A549 treated with dexamethasone at 1 μM for 4 hours (cell line): ENCODE data around the gene ANO7. TPM values are rescaled to one million over a fixed set of nuclear protein-coding genes. Genes with fewer than 3 reads are reported as not detected.

Experiments used
- total RNA-seq: library from RNA; stranded (reverse); fragments of 200-300 nt; extraction: Qiagen RNA extraction; gene quantifications from 5 replicates; pipeline ENCODE4 v1.2.3, GENCODE V29; 2022

ANO7 gene
- total RNA-seq: 1.7 to 2.1 TPM (median 1.9 TPM) in 5 replicates

DNA sequence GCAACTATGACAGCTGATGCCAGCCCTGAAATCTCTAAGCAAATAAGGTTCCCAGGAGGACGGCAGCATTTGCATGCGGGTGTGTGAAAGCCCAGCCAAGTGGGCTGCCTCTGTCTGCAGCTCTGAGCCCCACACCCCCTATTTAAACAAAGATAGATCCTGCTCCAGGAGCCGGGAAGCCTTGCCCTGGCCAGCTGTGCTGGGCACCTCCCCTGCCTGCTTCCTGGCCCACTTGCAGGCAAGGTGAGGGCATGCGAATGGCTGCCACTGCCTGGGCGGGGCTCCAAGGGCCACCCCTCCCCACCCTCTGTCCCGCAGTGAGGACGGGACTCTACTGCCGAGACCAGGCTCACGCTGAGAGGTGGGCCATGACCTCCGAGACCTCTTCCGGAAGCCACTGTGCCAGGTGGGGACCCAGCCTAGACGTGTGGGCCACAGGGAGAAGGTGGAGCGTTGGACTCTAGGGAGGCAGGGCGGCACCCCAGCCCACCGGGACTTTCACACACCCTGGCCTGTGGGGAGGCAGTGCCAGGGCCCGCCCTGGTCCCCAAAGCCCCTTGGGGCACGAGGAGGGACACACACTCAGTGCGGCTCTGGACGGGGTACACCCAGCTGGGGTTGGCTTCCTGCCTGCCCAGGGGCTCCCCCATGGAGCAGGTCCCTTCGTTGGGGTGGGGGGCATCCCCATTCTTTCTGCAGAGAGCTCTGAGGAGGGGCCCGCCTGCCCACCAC, at the start of gene ANO7:
TSS of gene ANO7 (plus strand) at position 317 of the 732 bp plus-strand sequence. CDS start 1,387 bp downstream, outside the sequence.

GRCh38 chr2:241148891-241149674, 39.4 kb upstream of the ANO7 start, which contains the start of gene PASK:
PASK (minus strand) TSS chr2:241149472; CDS start chr2:241143032, 6,440 bp downstream.

DNA sequence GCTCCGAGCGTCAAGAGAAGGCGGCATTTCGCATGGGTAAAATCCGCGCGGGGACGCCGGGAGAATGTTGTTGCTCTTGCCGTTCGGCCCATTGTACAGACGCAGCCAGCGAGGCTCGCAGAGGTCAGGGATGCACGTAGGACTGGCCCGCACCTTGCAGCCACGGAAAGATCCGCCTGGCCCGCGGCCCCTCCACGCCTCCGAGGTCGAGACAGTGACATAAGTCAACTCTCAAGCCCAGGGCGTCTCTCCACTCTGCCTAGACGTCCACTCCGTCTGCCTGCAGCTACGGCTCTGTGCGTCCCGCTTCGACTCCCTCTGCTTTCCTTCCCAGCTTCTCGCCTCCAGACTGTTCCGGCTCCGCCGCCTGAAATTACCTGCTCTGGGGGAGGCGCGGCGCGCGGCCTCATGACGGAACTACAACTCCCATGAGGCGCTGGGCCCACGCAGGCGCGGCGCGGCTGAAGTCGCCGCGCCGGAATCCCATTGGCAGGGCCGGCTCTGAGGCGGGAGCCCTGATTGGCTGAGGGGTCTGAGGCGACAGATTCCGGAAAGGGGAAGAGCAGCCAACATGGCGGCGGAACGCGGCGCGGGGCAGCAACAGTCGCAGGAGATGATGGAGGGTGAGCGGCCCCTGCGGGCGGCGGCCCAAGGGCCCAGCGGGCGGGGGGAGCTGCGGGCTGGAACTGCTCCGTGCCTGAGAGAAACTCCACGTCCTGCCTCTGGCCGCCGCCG, 38.4 kb upstream of the ANO7 start, which contains the start of gene PPP1R7:
TSS of gene PPP1R7 (plus strand) at position 543 of the 735 bp plus-strand sequence. CDS start at position 572, 29 bp downstream.

Other genes starting within 250 kb of the ANO7 start
- 0.62 to 1.4 TPM (median 1.00 TPM) in 5 replicates for gene SNED1, start 190.1 kb upstream of the ANO7 start, total RNA-seq
- 23.9 to 26.4 TPM (median 25.6 TPM) in 5 replicates for gene MTERF4, start 86.4 kb upstream of the ANO7 start, total RNA-seq
- gene PASK, start 39.2 kb upstream of the ANO7 start, total RNA-seq: 5.1 to 7.5 TPM (median 7.0 TPM) in 5 replicates
- gene PPP1R7, start 38.2 kb upstream of the ANO7 start, total RNA-seq: 57.9 to 75.6 TPM (median 59.5 TPM) in 5 replicates
- 276 to 309 TPM (median 295 TPM) in 5 replicates for gene HDLBP, start 127.0 kb downstream of the ANO7 start, total RNA-seq
- 240 to 299 TPM (median 280 TPM) in 5 replicates for gene SEPTIN2, start 127.2 kb downstream of the ANO7 start, total RNA-seq
- gene FARP2, start 167.6 kb downstream of the ANO7 start, total RNA-seq: 19.2 to 33.4 TPM (median 29.6 TPM) in 5 replicates